Measurements from ENCODE around the gene CASTOR2. TPM values are rescaled to one million over a fixed set of nuclear protein-coding genes. Genes with fewer than 3 reads are reported as not detected.
A peak's percentile ranks its signal among the peaks of the same experiment; 100 is the strongest.
"Not testable (repeated sequence)": the region's sequence is repeated elsewhere in the genome, so short reads cannot be mapped to it uniquely, and the experiment has no call there.

The CASTOR2 gene
- polyA plus RNA-seq, result 1 to 10 TPM in 2 of 3 donors, not detected in 1; 1.4 to 2.0 TPM

- H3K4me1 Mint-ChIP-seq; H3K9me3 Mint-ChIP-seq; H3K27ac Mint-ChIP-seq; H3K36me3 Mint-ChIP-seq; H3K27me3 Mint-ChIP-seq (ENCODE audit: low read depth in 3 of 3): not testable (repeated sequence)
- peak; percentile 62 to 83 (median 70) for DNase-seq
- peak within 1 kb of the TSS in 3 of 5 donors; percentile 40 to 63 (median 54) for H3K4me3 Mint-ChIP-seq
Measured at GRCh38 chr7:74964511-74965119, at the start of gene CASTOR2. Gene CASTOR2 (plus strand): TSS chr7:74964705. CDS start chr7:74964986, 281 bp downstream.

- H3K27me3 Mint-ChIP-seq (ENCODE audit: low read depth in 3 of 3); H3K4me3 Mint-ChIP-seq; H3K4me1 Mint-ChIP-seq; H3K9me3 Mint-ChIP-seq; DNase-seq; H3K27ac Mint-ChIP-seq; H3K36me3 Mint-ChIP-seq: not testable (repeated sequence)
Measured at GRCh38 chr7:74922321-74922890, 42.1 kb upstream of the CASTOR2 start.

DNA sequence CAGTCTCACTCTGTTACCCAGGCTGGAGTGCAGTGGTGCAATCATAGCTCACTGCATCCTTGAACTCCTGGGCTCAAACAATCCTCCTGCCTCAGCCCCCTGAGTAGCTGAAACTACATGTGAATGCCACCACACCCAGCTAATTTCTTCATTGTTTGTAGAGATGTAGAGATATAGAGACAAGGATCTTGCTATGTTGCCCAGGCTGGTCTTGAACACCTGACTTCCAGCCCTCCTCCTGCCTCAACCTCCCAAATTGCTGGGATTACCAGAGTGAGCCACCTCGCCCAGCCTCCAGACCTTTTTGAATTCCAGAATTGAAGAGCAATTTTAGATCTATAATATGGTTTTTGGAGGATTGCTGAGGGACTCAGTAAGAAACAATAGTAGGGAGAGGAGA, 40.9 kb upstream of the CASTOR2 start:
- H3K9me3 Mint-ChIP-seq; DNase-seq; H3K27me3 Mint-ChIP-seq (ENCODE audit: low read depth in 3 of 3); H3K36me3 Mint-ChIP-seq; H3K4me3 Mint-ChIP-seq; H3K4me1 Mint-ChIP-seq; H3K27ac Mint-ChIP-seq: not testable (repeated sequence)

GRCh38 chr7:74926968-74927367, 37.5 kb upstream of the CASTOR2 start:
- not testable (repeated sequence) for H3K27ac Mint-ChIP-seq; H3K4me1 Mint-ChIP-seq; H3K36me3 Mint-ChIP-seq; H3K4me3 Mint-ChIP-seq; DNase-seq; H3K27me3 Mint-ChIP-seq (ENCODE audit: low read depth in 3 of 3); H3K9me3 Mint-ChIP-seq

DNA sequence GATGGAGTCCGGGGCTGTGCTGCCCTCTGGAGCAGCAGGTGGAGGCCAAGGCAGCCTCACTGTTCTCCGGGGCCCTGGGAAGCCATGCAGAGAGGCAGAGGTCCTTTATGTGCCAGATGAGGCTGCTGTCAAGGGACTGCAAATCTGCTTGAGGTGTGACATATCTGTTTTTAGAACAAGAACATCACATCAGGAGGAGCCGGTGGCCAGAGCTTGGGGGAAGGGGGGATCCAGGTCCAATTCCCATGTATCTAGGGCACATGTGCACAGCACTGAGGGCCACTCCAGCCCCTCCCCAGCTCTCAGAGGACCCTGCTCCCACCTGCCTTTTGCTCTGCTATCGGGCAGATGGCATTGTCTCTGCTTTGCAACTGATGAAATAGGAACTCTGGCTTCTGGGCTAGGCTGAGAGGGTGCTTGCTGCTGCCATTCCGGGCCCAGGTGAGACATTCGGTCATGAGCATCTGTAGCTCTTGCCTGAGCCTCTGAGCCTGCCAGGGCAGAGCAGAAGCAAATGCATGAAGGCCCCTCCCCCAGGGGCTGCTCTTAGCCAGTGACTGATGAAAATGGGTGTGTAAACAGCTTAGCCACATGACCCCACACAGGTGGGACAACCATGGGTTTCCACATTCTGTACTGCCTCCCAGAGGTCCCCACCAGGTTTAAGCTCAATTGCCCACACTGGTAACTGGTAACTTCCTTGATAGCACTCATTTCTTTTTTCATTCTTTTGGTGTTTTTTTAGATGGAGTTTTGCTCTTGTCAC, 32.8 kb upstream of the CASTOR2 start:
- not testable (repeated sequence) for H3K36me3 Mint-ChIP-seq; H3K4me3 Mint-ChIP-seq; H3K27ac Mint-ChIP-seq; H3K4me1 Mint-ChIP-seq; H3K9me3 Mint-ChIP-seq; DNase-seq; H3K27me3 Mint-ChIP-seq (ENCODE audit: low read depth in 3 of 3)

DNA sequence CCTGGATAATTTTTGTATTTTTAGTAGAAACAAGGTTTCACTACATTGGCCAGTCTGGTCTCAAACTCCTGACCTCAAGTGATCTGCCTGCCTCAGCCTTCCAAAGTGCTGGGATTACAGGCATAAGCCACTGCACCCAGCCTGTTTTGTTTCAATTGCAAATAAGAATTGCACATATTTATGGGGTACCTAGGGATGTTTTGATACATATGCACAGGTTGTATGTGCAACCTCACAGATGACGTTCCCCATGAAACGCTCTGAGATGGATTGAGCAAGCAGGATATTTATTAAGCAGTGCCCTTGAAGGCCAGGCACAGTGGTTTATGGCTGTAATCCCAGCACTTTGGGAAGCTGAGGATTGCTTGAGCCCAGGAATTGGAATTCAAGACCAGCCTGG, 25.1 kb upstream of the CASTOR2 start:
- H3K4me3 Mint-ChIP-seq; H3K36me3 Mint-ChIP-seq; DNase-seq; H3K9me3 Mint-ChIP-seq; H3K27ac Mint-ChIP-seq; H3K4me1 Mint-ChIP-seq; H3K27me3 Mint-ChIP-seq (ENCODE audit: low read depth in 3 of 3): not testable (repeated sequence)

DNA sequence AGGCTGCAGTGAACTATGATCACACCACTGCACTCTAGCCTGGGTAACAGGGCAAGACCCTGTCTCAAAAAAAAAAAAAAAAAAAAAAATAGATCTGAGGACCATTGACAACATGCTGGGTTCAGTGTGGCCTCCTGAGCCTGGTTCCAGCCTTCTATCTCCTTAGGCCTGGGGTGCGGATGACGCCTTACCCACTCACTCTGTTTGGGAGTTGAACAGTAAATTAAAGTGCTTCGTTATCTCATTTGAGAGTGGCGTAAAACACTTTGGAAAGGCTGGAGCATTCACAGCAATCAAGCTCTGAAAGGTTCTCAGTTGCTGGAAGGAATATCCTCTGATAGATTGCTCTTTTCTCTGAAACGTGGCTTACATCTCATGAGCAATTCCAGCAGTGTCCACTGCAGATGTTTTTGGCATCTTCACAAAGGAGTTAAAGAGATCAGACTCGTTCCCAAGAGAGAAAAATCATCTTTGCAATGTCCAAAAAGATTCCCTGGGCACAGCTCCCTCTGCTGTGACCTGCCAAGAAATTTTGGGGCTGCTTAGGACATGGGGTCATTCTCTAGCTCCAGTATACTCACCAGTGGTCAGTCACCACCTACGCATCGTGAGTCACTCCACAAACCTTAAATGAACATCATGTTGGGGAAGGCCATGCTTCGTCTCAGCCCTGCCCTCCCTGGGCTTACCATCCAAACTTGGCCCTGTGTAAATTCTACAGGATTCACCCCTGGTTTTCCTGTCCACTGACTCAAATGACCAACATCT, 23.0 kb upstream of the CASTOR2 start:
- not testable (repeated sequence) for H3K27ac Mint-ChIP-seq; H3K4me1 Mint-ChIP-seq; H3K4me3 Mint-ChIP-seq; DNase-seq; H3K9me3 Mint-ChIP-seq; H3K27me3 Mint-ChIP-seq (ENCODE audit: low read depth in 3 of 3); H3K36me3 Mint-ChIP-seq

GRCh38 chr7:74943923-74944322, 20.6 kb upstream of the CASTOR2 start:
- H3K27ac Mint-ChIP-seq; DNase-seq; H3K36me3 Mint-ChIP-seq; H3K4me1 Mint-ChIP-seq; H3K9me3 Mint-ChIP-seq; H3K27me3 Mint-ChIP-seq (ENCODE audit: low read depth in 3 of 3); H3K4me3 Mint-ChIP-seq: not testable (repeated sequence)

DNA sequence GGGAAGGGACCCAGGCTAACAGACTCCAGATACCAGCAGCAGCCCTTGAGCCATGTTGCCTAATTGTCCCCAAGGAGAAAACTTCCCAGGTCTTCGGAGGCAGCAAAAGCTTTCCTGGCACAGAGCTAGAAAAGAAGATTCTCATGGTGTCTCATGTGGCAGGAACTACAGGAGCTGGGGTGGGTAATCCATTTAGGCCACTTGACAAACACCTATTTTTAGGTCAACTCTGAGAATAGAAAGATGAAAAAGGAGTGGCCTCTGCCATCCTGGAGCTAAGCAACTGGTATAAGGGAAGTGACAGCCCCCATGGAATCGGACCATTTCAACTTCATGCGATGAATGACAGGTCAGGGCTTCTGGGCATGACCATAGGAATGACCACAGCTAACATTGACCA, 16.8 kb upstream of the CASTOR2 start:
- H3K9me3 Mint-ChIP-seq; H3K4me3 Mint-ChIP-seq; H3K27ac Mint-ChIP-seq; H3K4me1 Mint-ChIP-seq; H3K36me3 Mint-ChIP-seq; H3K27me3 Mint-ChIP-seq (ENCODE audit: low read depth in 3 of 3); DNase-seq: not testable (repeated sequence)

DNA sequence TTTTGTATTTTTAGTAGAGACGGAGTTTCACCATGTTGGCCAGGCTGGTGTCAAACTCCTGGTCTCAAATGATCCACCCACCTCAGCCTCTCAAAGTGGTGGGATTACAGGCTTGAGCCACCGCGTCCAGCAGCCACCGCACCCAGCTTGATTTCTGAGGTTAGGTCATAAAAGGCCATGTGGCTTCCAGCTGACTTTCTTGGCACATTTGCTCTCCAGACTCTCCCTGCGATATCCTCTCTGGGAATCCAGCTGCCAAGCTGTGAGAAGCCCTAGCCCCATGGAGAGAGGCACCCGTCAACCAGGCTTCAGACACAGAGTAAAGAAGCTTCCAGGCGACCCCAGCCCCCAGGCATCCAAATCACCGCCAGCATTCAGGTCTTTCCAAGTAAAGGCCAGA, 10.7 kb upstream of the CASTOR2 start:
- H3K27ac Mint-ChIP-seq; H3K4me1 Mint-ChIP-seq; H3K4me3 Mint-ChIP-seq; H3K27me3 Mint-ChIP-seq (ENCODE audit: low read depth in 3 of 3); H3K36me3 Mint-ChIP-seq; H3K9me3 Mint-ChIP-seq; DNase-seq: not testable (repeated sequence)

DNA sequence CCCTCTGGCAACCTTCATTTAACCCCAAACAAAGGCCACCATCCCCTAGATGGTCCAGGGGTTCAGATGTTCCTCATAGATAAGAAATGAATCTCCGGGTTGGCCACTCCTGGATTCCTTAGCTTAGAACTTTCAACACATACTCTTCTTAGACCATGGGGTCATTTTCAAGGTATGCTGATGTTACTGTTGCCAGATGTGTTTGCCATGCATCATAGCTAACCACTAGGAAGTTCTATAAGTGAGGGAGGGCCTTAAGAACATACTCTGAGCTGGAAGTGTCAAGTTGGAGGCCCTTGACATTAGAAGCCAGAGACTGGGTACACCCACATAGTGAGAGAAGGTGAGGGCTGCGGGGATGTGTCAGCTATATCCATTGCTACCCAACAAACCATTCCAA, 6.2 kb upstream of the CASTOR2 start:
- not testable (repeated sequence) for DNase-seq; H3K27me3 Mint-ChIP-seq (ENCODE audit: low read depth in 3 of 3); H3K36me3 Mint-ChIP-seq; H3K27ac Mint-ChIP-seq; H3K4me3 Mint-ChIP-seq; H3K9me3 Mint-ChIP-seq; H3K4me1 Mint-ChIP-seq

DNA sequence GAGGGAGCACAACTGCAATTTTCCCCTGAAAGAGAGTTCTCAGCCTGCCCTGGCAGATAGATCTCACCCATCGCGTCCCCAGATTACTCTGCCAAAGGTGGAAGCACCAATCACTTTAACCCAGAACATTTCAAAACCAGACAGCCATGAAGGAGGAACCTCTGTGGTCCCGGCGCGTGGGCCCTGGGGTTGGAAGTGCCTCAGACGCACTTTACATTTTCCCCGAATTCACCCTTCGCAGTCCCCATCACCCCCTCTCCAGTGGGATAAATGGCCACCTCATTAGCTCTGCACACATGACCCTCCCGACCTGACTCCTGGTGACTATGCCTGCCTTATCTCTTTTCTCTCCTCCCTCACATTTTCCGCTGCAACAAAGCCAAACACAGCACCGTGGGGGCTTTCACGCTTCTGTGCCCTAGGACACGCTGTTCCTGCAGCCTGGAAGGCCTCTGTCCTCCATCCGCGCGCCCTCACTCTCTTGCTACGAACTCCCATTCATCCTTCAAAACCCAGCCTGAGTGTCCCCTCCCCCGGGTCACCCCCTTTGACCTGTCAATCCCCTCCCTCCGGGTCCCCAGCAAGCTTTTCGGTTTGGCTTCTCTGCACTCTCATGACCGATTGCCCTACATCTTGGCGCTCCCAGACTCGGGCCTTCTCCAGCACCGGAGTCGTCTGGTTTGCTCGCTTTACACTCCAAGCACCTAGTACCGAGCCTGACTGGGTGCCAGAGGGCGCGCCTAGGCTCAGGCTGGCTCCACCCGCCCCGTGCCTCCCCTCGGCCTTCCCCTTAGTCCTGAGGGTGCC, 598 bp upstream of the CASTOR2 start:
- H3K4me1 Mint-ChIP-seq; H3K27ac Mint-ChIP-seq; H3K27me3 Mint-ChIP-seq (ENCODE audit: low read depth in 3 of 3); H3K9me3 Mint-ChIP-seq; H3K36me3 Mint-ChIP-seq: not testable (repeated sequence)
- DNase-seq, result peak in 1 of 3 donors; percentile 14
- peak overlapping the region in 3 of 5 donors; percentile 40 to 63 (median 54) for H3K4me3 Mint-ChIP-seq

DNA sequence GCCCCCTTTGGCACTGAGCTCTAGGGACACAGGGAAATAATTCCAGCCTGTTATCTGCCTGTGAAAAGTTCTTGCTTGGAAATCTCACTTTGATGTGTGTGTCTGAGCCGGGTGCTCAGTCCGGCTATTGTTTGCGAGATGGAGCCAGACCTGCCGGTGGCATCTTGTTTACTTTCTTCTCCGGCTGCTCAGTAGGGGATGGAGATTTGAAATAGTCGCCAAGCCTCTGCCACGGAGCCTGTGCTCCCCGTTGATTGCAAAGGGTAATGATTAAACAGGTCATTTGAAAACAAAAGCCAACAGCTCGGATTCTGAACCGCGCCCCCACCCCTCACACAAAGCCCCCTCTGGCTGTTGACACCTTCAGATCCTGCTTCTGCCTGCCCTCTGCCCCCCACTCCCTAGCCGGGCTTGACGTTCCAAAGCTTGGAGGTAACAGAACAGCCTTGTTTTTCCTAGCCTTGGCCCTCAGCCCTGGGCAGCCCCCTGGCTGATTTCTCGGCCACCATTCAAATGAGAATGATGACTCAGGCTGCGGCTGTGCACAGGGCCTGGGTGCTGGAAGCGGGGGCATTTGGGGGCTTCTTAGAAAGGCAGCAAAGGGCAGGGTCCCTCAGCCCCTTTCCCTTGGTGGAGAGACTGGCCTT, 1.8 kb downstream of the CASTOR2 start:
- not testable (repeated sequence) for H3K36me3 Mint-ChIP-seq; H3K27ac Mint-ChIP-seq; H3K9me3 Mint-ChIP-seq; H3K27me3 Mint-ChIP-seq (ENCODE audit: low read depth in 3 of 3); H3K4me3 Mint-ChIP-seq; DNase-seq; H3K4me1 Mint-ChIP-seq
